ENCODE data around the gene FHIT.

DNA sequence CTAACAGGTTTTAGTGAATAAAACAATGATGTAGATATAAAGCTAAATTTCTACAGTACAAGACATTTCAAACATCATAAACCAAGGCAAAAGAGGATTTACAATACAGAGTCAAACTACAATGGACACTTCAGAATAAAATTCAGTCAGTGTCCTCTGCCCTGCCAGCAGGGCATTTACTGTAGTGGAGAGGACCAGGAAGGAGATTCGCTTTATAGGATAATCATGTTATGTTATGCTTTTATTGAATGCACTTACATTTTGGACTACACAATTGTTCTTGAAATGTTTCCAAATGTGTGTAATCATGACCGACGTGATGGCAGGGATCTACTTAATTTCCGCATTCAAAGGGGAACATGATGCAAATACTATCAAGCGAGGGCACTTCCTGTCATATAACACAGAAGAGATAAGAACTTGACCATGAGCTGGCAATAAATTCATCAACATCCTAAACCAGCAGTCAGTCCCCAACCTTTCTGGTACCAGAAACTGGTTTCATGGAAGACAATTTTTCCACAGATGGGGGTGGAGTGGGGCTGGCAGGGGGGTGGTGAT lies 925.6 kb downstream of the FHIT start:
- TF ChIP-seq, protein P1, sequence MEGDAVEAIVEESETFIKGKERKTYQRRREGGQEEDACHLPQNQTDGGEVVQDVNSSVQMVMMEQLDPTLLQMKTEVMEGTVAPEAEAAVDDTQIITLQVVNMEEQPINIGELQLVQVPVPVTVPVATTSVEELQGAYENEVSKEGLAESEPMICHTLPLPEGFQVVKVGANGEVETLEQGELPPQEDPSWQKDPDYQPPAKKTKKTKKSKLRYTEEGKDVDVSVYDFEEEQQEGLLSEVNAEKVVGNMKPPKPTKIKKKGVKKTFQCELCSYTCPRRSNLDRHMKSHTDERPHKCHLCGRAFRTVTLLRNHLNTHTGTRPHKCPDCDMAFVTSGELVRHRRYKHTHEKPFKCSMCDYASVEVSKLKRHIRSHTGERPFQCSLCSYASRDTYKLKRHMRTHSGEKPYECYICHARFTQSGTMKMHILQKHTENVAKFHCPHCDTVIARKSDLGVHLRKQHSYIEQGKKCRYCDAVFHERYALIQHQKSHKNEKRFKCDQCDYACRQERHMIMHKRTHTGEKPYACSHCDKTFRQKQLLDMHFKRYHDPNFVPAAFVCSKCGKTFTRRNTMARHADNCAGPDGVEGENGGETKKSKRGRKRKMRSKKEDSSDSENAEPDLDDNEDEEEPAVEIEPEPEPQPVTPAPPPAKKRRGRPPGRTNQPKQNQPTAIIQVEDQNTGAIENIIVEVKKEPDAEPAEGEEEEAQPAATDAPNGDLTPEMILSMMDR (IDR thresholded peaks at IDR 0.05), result no peak
- no peak for TF ChIP-seq POLR2A (IDR thresholded peaks at IDR 0.05)
